OCI-LY3 (cell line): Measurements from ENCODE around the gene ELK3.

ENCODE experiments used
- CTCF ChIP-seq: fragments of 200-600, 300-600 bp; sonication (generic); IDR thresholded peaks from 2 replicates; pipeline ENCODE4 v1.5.1; 2014; ENCODE audit warnings: antibody characterized with exemption, low read length, low read depth
- EZH2phosphoT487 ChIP-seq: fragments of 200-600 bp; shearing (Covaris generic); IDR thresholded peaks from 2 replicates; pipeline ENCODE4 v1.6.1; 2018; ENCODE audit warnings: antibody characterized with exemption, mixed run types, low read depth

- TF ChIP-seq CTCF (no peak), EZH2phosphoT487 (no peak)
Observed at GRCh38 chr12:96183734-96184370, 10.3 kb upstream of the ELK3 start.
